Measurements from ENCODE around the gene ADGRD1.

Gene ADGRD1

DNA sequence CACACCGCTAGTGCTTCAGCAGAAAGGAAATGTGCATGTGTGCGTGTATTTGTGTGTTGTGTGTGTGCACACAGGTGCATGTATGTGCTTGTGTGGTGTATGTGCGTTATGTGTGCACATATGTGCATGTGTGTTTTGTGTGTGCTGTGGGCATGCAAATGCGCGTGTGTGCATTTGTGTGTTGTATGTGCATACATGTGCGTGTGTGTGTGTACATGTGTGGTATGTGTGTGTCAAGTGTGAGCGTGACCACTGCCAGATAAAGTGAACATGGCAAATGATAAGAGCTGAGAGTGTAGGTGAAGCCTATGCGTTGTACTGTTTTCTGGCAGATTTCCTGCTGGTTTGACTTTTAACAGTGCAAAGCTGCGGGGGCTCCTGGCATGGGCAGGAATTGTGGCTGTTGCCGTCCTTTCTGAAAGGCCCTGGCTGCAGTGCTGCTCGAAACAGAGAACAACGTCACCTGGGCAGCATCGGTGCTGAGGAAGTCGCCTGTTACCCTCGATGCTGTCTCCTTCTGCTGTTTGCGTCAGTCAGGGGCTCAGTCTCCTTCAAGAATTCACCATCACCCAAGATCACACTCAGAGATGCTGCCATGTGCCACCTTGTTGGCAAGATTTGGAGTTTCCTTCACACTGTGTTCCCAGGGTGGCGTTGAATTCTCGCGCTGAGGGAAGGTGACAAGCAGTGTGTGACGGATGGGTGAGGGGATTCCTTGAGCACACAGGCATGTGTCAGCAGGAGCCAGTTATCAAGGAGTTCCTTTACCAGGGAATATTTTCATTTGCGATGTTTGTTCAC lies 56.1 kb downstream of the ADGRD1 start:
- no peak for DNase-seq

- no peak for DNase-seq
Measured at GRCh38 chr12:131010396-131011131, 56.9 kb downstream of the ADGRD1 start.

GRCh38 chr12:131011165-131012079 lies 57.7 kb downstream of the ADGRD1 start:
- DNase-seq = no peak

GRCh38 chr12:131012279-131013069 lies 58.8 kb downstream of the ADGRD1 start:
- no peak for DNase-seq

DNA sequence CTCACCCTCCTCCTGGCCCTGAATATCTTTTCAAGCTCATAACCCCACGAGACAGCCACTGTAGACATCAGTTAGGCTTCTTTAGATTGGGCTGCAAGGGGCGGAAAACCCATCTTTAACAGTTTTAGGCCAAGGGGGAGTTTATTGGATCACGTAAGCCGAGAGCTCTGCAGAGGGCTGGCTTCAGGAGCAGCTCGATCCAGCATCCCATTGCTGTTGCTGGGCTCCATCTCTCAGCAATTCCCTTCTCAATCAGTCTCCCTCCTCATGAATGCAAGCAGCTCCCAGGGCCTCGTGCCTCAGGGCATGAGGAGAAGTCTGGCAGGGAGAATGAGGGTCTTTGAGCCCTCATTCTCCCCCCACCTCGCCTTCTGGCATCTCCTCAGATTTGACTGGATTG lies 59.4 kb downstream of the ADGRD1 start:
- no peak for DNase-seq

DNA sequence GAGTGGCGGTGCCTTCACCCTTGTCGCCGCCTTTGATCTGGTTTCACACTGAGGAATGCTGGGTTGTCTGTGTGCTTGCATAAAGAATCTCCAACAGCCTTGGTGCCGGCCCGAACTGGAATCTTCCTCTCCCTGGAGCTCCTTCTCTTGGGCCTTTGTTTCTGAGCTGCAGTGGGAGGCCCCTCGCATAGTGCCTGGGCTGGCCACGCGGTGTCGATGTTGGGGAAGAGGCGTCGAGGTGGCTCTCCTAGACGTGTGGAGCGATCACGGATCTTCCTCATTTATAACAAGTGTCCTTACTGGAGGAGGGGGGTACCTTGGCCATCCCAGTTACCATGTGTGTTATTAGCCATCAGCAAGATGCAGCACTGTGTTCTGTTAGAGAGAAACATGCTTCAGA lies 60.6 kb downstream of the ADGRD1 start:
- no peak for DNase-seq

GRCh38 chr12:131015581-131016337 lies 62.1 kb downstream of the ADGRD1 start:
- no peak for DNase-seq

GRCh38 chr12:131017477-131017991 lies 63.8 kb downstream of the ADGRD1 start:
- no peak for DNase-seq

GRCh38 chr12:131018019-131018620 lies 64.4 kb downstream of the ADGRD1 start:
- DNase-seq = no peak

GRCh38 chr12:131018808-131019397 lies 65.2 kb downstream of the ADGRD1 start:
- no peak for DNase-seq

GRCh38 chr12:131020326-131021153 lies 66.8 kb downstream of the ADGRD1 start:
- DNase-seq = no peak

DNA sequence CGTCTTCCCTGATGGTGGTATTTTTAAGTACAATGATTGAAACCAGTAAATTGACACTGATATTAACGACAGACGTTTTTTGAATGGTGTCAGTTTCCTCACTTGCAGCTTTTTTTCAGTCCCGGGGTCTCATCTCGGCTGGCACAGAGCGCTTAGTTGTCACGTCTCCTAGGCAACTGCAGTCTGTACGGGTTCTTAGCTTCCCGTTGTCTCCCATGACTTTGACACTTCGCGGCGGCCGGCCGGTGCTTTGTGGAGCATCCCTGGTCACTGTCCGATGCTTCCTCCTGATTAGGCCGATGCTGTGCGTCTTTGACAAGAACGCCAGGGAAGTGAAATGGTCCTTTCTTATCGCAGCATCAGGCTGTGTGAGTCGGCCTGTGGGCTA lies 67.4 kb downstream of the ADGRD1 start:
- no peak for DNase-seq

GRCh38 chr12:131024026-131024425 lies 70.3 kb downstream of the ADGRD1 start:
- no peak for DNase-seq

DNA sequence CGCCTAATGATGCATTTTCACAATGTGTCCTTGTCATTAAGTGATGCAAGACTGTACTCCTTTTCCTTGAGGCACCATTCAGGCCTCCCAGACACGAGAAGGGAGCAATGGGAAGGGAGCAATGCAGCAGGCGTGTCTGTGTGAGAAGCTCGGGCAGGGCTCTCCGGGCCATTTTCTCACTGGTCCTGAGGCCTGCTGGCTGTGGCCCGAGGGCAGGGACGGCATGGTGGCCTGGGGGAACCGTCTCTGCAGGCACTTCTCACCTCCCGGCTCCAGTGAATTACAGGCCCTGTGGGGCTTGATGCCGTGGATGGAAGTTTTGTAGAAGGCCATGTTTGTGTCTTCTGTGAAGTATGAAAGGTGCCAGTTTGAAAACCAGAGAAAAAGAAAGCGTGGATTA lies 71.0 kb downstream of the ADGRD1 start:
- no peak for DNase-seq

- DNase-seq = no peak
Measured at GRCh38 chr12:131025234-131025633, 71.5 kb downstream of the ADGRD1 start.

DNA sequence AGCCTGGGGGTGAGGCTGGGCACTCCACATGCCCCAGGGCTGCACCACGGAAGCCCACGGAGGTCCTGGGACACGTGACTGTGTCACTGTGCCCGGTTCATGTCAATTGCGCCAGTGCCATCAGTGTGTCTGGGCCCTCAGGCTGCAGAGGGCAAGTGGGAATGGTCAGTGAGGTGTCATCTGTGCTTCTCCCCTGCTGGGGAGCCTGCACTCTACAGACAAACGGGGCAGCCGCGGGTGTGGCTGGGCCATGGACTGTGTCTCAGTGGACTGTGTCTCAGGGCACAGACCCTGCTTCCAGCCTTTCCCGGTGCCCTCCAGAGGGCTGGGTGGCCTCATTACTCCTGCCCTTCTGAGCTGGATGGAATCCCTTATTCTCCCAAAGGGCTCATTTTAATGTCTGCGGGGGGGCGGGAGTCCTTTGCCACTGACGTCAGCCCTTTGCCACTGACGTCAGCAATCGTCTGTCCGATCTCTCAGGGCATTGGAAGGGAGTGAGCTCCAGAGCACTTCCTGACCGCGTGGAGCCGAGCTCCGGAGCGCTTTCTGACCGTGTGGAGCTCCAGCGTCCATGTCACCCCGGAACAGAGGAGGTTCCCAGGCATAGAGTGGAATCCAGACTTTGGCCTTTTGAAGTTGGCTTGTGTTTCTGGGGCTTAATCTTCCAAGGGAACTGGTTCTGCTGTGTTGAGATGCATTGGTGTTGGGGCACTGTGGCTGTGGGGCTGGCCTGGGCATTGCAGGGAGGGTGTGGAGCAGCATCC lies 72.4 kb downstream of the ADGRD1 start:
- no peak for DNase-seq

- DNase-seq = no peak
Measured at GRCh38 chr12:131026754-131027153, 73.0 kb downstream of the ADGRD1 start.

DNA sequence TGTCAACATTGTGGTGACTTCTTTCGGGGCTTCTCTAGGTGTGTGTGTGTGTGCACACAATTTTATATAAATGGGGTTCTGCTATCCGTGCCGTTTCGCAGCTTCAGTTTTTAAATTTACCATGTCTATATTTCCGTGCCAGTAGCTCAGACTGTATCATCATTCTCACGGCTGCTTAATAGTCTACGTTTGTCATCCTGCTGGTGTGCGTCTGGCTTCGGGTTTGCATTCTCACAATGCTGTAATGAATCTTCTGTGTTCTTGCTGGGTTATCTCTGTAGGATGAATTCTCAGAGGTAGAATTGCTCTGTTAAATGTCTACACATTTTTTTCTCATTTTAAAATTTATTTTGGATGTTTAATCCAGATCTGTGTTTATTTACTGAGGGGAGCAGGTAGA lies 73.6 kb downstream of the ADGRD1 start:
- no peak for DNase-seq

Measured in activated effector memory CD4-positive, alpha-beta T cell treated with anti-CD3 and anti-CD28 coated beads, Interleukin-2, amount 50 U/mL, for 16 hours (primary cell).